NCI-H2029 treated with DMSO at 0.1 percent for 48 hours (cell line): ENCODE results near the gene GOLPH3.
"Not testable (repeated sequence)": the region's sequence is repeated elsewhere in the genome, so short reads cannot be mapped to it uniquely, and the experiment has no call there.

Experiments used
- DNase-seq: peaks from one replicate; lab custom pipeline; 2025; lab: John Stamatoyannopoulos, UW

The GOLPH3 gene

DNA sequence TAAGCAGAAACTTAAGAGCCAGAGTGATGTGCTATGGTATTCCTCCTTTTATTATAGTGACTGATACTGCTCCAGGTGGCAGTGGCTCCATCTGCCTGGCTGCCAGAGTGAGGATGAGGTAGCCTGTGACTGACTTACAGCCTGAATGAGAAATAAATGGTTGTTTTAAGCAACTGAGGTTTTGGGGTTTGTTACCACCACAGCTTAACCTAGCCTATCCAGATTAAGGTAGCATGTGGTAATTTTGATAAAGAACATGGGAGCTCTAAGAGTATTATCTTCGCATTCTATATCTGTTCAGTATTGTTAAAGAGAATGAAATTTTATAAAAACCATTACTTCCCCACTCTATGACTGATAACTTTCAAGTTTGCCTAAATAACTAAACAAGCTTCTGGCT lies 39.0 kb downstream of the GOLPH3 start:
- no peak for DNase-seq

DNA sequence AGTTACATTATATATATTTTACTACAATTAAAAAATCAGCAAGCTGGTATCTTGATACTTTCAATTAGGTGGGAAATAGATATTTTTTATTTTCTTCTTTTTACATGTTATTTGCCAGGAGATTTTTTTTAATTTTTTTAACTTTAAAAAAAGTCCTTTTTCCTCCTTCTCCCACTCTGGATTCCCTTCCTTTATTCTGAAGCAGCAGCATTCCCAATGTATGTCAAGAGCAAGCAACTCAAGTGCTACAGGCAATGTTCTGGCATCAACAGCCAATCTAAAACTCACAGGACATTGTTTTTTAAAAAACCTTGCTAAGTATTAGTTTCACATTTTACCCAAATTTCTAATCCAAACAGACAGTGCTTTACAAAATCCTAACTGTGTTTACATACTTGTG lies 41.4 kb downstream of the GOLPH3 start:
- DNase-seq, result no peak

DNA sequence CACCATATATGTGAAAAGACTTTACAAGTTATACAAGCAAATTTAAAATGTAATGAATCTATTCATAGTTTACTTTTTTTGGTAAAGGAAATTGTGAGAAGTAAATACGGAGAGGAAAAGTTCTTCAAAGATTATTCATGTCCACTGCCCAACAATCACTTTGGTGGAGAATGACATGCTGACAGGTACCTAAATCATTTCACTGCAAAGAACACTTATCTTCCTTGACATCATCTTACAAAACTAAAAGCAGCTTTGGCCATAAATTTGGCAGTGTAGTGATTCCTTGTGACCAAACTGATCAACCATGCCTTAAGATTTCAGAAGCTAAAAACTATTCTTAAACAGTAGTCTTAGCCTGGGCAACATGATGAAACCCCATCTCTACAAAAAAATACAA lies 42.5 kb downstream of the GOLPH3 start:
- no peak for DNase-seq

DNA sequence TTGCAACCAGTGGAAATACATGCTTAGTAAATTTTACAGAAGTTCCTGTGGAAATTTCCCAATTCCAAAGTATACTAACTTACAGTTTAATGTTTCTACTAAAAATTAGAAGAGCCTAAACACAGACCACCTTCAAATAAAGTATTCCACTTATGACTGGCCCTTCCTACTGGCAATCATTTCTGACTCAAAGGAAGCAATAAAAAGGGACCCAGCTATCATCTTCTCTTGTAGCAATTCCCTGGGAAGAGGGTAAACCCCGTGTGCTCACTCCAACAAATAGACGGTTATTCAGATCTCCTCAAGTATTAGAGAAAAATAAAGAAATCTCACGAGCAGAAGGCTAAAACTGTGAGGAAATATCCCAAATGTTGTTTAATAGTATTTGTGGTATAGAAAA lies 43.3 kb downstream of the GOLPH3 start:
- DNase-seq, result no peak

DNA sequence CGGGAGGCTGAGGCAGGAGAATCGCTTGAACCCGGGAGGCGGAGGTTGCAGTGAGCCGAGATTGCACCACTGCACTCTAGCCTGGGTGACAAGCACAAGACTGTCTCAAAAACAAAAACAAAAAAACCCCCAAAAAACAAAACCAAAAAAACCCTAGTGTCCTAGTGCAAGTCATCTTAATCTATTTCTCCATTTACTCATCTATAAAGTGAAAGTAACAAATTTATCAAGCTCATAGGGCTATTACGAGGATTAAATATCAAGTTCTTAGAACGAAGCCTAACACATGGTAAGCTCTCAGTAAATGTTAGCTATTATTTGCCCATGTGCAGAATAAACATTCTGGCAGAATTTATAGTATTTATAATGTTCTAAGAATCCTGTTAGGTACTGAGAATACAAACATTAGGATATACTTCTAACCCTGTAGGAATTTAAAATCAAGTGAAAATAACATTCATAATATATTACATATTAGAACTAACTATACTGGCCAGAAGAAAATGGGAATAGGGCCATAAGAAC lies 45.0 kb downstream of the GOLPH3 start:
- no peak for DNase-seq

DNA sequence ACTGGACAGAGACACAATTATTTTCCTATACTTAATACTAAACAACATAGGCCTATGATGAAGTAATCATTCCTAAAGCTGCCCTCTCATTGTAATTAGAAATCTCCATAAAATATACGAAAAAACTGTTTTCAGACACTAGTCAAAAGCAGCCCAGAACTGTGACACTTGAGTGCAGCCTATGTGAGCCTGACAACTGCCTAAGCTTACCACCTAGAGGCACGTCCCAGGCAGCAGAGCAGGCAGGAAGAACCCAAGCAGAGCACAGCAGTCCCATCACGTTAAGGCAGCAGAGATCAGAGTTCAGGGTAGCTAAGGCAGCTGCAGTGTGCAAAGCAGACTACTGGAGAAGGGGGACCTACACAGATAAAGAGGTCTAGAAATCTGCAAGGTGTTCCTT lies 46.4 kb downstream of the GOLPH3 start:
- no peak for DNase-seq

DNA sequence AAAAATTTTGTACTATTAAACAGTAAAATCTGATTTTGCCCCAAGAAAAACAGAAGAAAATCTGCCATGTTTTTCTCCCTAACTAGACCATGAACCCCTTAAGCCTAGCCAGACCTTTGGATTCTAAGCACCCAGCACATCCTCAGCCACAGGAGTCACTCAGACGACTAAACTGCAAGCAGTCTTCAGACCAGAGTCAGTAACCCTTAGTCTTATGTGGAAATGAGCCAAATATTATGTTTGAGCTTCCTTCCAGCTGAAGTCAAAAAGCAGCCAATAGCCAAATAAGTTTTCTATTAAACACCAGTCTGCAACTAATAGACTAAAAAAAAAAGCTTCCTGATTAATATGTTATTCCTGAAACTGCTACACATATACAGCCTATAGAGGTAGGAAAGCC lies 47.4 kb downstream of the GOLPH3 start:
- no peak for DNase-seq

DNA sequence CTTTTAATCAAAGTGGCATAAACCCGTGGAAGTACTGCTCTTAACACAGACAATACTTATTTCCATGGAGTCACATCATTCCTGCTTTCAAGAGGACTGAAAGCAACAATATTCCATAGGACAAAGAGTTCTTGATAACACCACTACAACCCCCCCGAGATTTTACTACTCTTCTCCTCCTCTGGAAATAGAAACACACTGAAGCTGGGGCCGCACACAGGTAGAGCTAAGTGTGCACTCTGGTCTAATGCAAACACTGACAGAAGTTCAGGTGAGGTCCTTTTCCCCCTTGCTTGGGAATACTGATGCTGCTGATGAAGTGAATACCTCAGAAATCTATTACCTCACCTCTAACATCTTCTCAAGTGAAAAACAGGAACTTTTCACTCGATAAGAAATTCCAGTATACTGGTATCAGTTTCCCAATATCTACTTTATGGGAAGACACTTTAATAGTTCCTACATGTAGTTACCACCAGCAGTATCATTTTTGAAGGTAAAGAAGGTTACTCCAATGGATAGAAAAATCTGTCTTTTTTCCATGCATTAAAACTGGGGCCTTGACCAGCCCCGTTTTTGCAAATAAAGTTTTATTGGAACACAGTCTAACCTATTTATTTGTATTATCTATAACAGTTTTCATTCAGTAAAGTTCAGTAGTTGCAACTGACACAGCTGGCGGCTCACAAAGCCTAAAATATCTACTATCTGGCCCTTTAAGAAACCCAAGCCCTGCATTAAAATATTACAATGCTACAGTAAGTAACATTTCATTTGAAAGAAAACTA lies 50.0 kb downstream of the GOLPH3 start:
- no peak for DNase-seq

DNA sequence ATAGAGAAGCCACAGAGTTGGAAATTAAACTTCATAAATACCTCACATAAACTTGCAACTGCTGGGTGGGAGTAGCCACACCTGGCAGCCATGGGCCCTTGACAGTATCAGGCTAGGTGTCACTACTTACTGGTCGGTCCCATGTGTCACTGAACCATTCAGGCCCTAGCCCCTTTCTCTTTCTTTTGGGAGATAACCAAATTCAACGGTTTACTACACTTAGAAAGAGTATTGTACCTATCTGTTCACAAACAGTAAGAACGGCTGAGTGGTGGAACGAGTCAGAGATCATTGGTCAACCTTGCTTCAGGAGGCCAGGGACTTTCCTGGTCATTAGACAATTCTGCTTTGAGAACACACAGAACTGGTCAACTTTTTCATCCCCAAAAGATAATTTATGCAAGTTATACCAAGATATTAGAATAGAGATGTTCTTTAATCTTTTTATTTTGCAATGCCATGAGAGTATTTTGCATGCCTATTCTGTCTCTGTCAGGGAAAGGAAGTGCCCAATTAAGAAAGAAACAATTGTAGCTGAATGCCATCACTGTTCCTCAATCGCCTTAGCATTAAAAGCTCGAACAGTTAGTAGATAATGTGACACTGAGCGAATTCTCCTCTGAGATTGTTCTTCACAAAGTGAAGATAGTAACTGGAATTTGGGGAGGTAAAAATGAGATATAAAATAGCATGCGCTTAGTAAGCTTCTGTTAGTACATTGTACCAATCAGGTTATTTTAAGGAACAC lies 50.9 kb downstream of the GOLPH3 start:
- no peak for DNase-seq

DNA sequence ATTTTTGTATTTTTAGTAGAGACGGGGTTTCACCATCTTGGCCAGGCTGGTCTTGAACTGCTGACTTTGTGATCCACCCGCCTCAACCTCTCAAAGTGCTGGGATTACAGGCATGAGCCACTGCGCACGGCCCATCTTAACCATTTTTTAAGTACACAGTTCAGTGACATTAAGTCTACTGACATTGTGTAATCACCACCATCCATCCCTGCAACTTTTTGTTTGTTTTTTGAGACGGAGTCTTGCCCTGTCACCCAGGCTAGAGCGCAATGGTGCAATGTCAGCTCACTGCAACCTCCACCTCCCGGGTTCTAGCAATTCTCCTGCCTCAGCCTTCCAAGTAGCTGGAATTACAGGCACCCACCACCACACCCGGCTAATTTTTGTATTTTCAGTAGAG lies 55.2 kb downstream of the GOLPH3 start:
- DNase-seq, result not testable (repeated sequence)

DNA sequence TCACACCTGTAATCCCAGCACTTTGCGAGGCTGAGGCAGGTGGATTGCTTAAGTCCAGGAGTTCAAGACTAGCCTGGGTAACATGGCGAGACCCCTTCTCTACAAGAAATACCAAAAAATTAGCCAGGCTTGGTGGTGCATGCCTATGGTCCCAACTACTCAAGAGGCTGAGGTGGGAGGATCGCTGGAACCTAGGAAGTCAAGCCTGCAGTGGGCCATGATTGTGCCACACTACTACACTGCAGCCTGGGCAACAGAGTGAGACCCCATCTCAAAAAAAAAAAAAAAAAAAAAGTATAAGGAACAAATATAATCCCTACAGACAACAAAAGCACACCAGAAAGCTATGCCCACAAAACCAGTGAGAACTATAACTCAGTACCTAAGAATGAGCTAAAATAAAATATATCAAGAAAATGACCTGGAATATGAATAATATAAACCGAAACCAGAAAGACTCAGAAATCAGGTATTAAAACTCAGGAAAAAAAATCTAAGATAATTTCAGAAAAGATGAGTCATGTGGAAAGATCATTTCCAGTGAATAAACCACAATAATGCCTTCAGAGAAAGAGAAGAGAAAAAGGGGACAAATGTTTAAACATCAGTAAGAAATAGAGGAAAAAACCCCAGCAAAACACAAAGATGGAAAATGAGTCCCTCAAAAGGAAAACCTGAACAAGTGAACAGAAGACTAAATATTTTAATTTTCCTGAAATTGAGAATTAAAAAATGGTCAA lies 57.4 kb downstream of the GOLPH3 start:
- DNase-seq, result no peak

DNA sequence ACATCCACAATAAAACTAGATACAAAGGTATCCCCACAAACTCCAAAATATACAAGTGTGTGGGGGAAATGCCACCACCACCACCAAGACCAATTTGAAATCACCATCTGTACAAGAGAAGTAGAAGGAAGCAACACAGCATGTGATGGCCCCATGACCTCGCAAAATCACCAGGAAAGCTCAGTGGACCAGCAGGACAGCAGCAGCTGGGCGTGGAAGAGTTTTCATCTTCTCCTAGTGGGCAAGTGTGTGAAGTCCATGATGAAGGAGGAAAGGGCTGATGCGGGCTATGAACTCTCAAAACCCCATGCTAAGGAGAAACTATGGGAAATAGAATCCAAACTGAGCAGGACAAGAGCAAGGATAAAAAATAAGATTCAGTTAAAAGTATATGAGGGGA lies 58.1 kb downstream of the GOLPH3 start:
- no peak for DNase-seq

DNA sequence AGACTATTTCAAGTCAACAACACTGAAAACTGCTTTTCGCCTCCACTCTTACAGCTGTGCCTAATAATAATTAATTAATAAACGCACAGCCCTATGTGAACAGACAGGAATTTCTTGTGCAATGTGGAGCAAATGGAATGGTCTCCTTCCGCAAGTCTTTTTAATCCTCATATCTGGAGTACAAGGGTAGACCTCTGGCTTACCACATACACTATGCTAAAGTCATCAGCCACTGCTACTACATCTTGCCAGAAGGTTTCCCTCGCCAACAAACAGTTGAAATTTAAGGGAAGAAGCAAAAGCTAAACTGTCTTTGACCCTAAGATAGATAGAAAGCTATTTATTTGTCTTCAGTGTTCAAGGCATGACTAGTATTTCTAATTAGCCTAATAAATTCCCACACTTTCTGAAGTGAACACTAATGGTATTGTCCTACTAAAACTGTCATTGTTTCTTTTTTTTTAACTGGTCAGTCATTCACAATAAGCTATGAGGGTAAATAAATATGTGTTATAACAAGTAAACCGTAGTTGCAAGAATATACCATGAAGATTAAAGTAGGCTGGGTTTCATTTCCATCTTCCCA lies 63.9 kb downstream of the GOLPH3 start:
- DNase-seq, result no peak

DNA sequence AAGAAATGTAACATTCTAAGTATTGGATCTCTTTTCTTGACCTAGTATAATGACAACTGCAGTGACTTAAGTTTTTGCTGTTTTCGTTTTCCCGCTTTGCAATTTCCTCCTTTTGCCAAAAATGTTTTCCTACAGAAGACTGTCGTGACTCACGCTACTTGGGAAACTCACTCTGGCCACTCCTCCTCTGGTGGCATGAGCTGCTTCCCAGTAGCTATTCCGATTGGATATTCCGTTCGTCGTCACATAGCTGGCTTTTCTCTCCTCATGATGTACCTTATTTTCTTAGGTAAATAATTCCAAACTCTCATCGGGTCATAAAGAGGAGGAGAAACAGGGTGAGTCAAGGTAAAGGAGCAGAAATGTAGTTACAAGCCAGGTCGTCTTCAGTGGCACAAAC lies 64.9 kb downstream of the GOLPH3 start:
- no peak for DNase-seq

DNA sequence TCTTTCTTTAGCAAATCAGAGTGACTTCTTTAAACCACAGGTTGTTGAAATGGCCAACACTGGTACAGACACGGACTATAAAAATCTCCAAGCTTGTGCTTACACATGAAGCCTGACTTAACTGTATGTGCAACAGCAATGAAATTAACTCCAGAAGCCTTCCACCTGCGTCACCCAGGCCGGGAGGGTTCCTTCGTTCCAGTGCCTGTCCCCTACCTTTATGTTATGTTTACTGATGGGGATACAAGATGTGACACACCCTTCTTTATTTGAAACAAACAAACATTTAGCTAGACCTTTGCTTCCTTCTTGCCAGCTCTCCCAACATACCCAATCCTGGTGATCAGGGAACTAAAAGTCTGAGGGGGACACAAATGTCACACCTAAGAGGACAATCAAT lies 66.0 kb downstream of the GOLPH3 start:
- no peak for DNase-seq

DNA sequence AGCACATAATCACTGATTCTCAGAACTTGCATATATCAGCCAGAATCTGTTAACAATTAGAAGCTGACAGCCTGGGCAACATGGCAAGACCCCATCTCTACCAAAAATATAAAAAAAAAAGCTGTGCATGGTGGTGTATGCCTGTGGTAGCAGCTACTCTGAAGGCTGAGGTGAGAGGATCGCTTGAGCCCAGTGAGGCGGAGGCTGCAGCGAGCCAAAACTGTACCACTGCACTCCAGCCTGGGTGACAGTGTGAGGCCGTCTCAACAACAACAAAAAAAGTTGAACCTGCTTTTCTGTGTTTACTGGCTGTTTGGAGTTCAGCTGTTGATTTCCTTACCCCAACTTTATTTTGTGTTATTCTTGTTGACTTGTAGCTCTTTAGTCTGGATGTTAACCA lies 66.8 kb downstream of the GOLPH3 start:
- no peak for DNase-seq

DNA sequence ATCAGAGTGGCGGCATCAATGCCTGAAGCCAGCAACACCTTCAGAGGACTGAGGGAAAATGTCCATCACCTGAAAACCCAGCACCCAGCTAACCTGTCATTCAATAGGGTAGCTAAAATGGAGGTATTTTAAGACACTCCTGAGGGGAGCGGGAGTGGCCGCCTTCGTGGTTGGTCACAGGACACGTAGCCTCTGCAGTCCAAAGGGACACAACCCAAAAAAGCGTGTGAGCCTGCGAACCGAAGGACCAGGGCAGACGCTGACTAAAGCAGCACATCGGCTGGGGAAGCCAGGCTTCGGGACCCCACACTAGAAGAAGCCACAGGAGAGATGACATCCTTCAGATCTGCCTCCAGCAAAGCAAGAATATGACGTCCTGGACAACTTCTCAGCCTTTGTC lies 70.6 kb downstream of the GOLPH3 start:
- DNase-seq, result no peak

DNA sequence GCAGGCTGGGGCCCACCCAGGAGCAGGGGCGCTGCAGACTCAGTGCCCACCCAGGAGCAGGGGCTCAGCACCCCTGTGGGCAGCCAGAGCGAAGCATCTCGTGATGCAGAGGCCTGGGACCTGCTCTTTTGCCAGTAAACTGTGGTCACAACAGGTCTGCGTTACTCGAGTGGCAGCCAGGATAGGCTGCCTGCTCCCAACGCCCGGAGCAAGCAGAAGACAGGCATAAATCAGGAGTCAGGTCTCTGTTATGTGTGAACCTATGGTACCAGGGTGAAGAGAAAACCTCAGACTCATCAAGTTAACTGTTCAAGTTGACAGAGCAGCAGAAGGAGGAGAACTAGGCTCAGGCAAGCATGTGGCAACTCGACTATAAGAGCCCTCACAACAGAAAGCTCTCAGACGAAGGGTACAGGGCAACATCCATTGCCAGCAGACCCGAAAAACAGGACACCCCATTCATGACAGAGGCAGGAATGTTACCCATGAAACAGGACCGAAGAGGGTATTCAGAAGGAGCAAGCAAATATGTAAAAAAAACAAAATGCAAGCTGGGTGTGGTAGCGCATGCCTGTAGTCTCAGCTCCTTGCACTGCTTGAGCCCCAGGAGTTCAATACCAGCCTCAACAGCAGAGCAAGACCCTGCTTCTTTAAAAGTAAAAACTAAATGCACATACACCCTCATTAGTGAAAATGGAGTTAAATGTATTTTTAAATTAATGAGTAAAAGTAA lies 71.7 kb downstream of the GOLPH3 start:
- DNase-seq, result no peak

DNA sequence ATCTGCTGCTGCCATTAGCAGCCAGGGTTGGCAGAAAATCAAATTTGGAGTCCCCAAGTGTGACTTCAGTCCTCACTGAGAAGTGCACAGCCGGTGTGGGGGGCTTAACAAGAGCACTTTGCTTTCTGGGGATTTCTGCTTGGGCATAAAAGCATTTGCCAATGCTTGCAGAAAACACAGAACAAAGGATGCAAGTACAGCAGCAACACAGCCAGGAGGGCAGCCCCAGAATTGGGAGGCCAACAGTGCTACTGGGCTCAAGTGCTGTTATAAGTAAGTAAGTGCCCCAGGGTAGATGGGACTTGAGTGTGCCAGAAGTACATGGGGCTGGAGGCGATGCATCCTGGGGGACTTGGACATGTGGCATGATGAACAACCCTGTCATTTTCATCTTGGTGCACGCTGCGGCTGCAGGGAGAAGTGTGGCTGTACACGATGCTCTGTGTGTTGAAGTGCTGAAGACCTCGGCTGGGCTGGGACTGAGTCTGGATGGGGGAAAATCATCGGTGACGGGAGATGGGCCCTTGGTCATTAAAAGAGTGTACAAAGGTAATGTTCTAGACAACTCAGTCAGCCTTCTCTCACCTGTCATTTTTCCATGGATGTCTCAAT lies 73.3 kb downstream of the GOLPH3 start:
- no peak for DNase-seq

DNA sequence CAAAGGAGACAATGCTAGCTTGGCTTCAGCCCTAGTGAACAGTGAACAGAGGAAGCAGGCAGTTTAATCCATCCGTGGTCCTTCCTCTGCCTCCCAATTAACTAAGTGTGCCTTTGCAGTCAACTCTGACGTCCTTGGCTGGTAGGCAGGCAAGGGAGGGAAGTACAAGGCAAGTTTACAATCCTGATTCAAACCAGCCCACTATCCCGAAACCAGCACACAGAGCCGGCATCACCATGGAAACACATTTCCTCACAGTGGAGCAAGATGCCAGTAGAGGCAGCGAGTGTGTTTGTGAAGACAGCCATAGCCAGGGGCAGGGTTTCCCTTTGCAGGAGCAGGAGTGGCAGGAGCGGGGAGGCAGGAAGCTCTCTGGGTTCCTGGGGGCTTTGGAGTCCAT lies 73.9 kb downstream of the GOLPH3 start:
- DNase-seq, result no peak

DNA sequence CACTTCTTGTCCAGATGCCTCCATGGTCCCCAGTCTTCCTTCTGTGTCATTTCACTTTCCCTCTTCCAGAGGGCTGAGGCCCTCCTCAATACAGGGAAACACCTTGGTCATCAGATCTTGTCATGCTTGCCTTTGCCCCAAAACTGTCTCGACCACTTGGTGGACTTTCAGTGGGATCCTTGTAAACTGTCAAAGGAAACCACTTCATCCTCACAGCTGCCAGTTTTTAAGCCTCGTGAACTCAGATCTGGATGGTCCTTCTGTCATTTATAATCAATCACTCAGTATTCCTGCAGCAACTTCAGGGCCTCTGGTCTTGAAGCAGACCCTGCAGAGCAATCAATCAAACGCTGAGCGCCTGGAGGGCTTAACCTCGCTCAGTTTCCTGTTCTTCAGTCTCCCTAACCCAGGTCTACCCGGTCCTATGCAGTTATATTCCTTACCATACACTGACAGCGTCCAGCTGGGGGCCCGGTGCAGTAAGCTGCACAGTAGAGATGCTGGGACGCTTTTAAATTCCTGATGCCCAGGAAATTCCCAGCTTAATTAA lies 74.6 kb downstream of the GOLPH3 start:
- no peak for DNase-seq
